AG09309 (cell line): Measurements from ENCODE around the gene IFITM5.
"Not testable (repeated sequence)": the region's sequence is repeated elsewhere in the genome, so short reads cannot be mapped to it uniquely, and the experiment has no call there.

ENCODE experiments used
- DNase-seq: peaks from one replicate; pipeline ENCODE4 v3.0.0-alpha.2; 2010; ENCODE audit warnings: low read depth
- H3K4me3 ChIP-seq: 2 replicates; pipeline ENCODE4 v1.5.1; 2011; ENCODE audit warnings: mild to moderate bottlenecking, low read depth, low read length, moderate library complexity; ENCODE audit not compliant: control insufficient read depth
- CTCF ChIP-seq: IDR thresholded peaks from 2 replicates; pipeline ENCODE4 v1.5.1; 2011; ENCODE audit warnings: mild to moderate bottlenecking, low read depth, low read length, inconsistent platforms; ENCODE audit not compliant: insufficient read depth, control insufficient read depth; ENCODE audit errors: missing control alignments

Gene IFITM5

GRCh38 chr11:316891-317301 is 17.6 kb upstream of the IFITM5 start:
- TF ChIP-seq CTCF, result no peak
- no peak for DNase-seq
- no peak overlapping the region; the same call in 1 of the 2 replicates for H3K4me3 ChIP-seq

DNA sequence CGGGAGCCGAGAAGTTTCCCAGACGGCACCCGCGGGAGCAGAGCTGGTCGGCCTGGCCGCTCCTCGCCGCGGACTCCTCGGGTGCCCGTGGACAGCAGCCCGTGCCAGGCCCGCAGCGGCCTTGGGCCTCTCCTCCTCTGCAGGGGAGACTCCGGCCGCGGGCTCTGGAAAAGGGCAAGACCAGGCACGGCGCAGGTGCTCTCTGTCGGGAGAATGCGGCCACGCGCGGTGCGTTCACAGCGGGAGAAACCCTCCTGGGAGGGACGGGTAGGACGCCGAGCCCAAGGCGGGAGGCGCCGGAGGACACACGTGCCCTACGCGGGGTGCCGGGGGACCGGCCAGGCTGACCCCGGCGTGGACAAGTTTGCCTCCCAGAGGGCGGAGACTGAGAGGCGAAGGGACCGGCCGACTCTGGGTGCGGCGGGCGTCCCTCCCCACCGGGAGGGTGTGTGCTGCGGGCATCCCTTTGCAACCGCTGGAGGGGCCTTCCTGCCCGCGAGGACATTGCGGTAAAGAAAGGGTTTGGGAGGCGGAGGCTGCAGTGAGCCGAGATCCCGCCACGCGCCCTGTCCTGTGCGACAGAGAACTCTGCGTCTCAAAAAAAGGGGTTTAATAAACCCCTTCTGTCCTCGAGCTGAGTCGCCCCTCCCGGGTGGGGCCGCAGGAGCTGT is 16.8 kb upstream of the IFITM5 start:
- peak overlapping the region; percentile 46 for H3K4me3 ChIP-seq
- no peak for TF ChIP-seq CTCF
- DNase-seq, result no peak

GRCh38 chr11:315516-315994 is 16.2 kb upstream of the IFITM5 start:
- no peak for TF ChIP-seq CTCF
- no peak for DNase-seq
- H3K4me3 ChIP-seq, result peak overlapping the region; percentile 70

DNA sequence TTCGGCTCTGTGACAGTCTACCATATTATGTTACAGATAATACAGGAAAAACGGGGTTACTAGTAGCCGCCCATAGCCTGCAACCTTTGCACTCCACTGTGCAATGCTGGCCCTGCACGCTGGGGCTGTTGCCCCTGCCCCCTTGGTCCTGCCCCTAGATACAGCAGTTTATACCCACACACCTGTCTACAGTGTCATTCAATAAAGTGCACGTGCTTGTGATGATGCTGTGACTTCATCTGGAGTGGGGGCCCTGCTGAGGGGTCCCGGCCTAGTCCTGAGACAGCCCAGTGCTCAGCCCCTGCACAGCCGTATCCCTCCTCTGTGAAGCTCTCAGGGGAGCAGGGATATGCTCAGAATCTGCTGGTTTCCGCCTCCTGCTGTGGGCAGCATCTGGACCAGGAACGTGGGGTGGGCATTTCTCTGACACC is 15.7 kb upstream of the IFITM5 start:
- no peak for DNase-seq
- TF ChIP-seq CTCF, result no peak
- peak overlapping the region; percentile 70 for H3K4me3 ChIP-seq

DNA sequence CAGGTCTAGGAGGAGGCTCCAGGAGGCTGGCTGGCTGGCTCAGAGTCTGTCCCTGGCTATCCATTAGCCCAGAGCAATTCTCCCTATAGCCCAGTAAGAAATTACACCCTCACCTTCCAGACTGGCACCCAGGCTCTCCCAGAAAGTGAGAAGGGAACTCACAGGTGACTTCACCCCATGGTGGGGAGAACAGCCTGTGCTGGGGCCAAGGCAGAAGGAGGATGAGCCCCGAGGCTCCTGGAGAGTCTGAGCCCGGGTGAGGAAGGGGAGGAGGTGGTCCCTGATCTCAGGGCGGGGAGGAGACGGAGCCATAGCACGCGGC is 15.2 kb upstream of the IFITM5 start:
- DNase-seq, result not testable (repeated sequence)
- peak overlapping the region; percentile 70 for H3K4me3 ChIP-seq

DNA sequence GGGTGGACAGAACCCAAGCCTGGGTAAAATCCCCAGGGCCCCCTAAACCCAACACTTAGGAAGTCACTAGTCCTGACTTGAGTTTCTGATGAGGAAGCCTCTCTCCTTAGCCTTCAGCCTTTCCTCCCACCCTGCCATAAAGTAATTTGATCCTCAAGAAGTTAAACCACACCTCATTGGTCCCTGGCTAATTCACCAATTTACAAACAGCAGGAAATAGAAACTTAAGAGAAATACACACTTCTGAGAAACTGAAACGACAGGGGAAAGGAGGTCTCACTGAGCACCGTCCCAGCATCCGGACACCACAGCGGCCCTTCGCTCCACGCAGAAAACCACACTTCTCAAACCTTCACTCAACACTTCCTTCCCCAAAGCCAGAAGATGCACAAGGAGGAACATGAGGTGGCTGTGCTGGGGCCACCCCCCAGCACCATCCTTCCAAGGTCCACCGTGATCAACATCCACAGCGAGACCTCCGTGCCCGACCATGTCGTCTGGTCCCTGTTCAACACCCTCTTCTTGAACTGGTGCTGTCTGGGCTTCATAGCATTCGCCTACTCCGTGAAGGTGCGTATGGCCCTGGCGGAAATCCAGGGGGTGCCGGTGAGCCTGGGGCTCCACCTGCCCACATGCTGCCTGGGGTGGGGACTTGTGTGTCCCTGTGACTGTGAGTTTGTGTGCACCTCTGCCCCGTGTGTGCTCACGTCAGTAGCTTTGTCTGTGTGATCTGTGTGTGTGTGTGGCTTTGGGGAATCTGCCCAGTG is 14.6 kb upstream of the IFITM5 start, which contains the start of gene IFITM1:
IFITM1 (plus strand) TSS at position 254 of the 767 bp plus-strand sequence; CDS start at position 385, 131 bp downstream.
- H3K4me3 ChIP-seq, result peak within 1 kb of the TSS; percentile 70
- no peak for TF ChIP-seq CTCF
- DNase-seq, result peak; percentile 76

DNA sequence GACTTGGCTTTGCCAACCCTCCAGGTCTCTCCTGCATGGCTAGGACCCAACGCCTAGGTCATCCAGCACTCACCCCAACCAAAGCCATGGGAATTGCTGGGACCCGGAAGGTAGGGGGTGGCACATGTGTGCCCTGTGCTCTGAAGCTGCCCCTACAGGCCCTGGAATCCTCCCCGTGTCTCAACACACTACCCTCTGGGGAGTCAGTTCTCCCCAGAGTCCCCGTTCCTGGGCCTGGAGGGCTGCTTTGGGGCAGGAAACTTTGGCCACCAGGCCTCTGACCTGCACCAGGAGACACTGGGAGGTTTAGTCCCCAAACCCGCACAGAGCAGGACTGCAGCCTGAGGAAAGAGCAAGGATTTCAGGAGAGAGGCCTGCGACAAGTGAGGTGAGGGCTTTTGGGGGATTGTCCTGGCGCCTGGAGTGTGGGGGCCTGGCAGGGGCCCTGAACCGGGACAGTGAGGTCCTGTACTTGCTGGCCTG is 14.0 kb upstream of the IFITM5 start:
- no peak for TF ChIP-seq CTCF
- no peak for DNase-seq
- H3K4me3 ChIP-seq, result no peak overlapping the region
